A673 (cell line): ENCODE results near the gene EML6. TPM values are rescaled to one million over a fixed set of nuclear protein-coding genes. Genes with fewer than 3 reads are reported as not detected.

Source experiments
- BruUV-seq: library from RNA; stranded (reverse); fragments of 400-500 nt; replicated peaks from 2 replicates; lab custom pipeline; 2021; lab: Mats Ljungman, UMichigan
- CTCF ChIA-PET: fragments of 300-600 bp; sonication (Branson Sonifier 250); formaldehyde crosslinking; loops from one replicate; lab custom pipeline; 2022; ENCODE audit warnings: antibody characterized with exemption; lab: Charles Lee
- POLR2A ChIA-PET: fragments of 300-600 bp; sonication (Branson Sonifier 250); formaldehyde crosslinking; loops from one replicate; lab custom pipeline; 2022; ENCODE audit warnings: antibody characterized with exemption; ENCODE audit not compliant: low non-redundant PET; lab: Charles Lee
- DNase-seq: peaks from one replicate; pipeline ENCODE4 v3.0.0-alpha.2; 2015; ENCODE audit warnings: low spot score
- H3K27ac ChIP-seq: fragments of 200-600 bp; sonication (generic); 2 replicates; pipeline ENCODE4 v1.5.1; 2016; ENCODE audit warnings: mixed run types, low read depth, mild to moderate bottlenecking, mixed read lengths, antibody characterized with exemption, low read length; ENCODE audit not compliant: poor library complexity, severe bottlenecking
- H3K27me3 ChIP-seq: fragments of 200-600 bp; sonication (generic); replicated peaks from 2 replicates; pipeline ENCODE4 v1.6.1; 2017; ENCODE audit warnings: mixed run types, low read depth, mild to moderate bottlenecking, mixed read lengths, antibody characterized with exemption, low read length; ENCODE audit not compliant: insufficient read depth, poor library complexity
- H3K36me3 ChIP-seq: fragments of 200-600 bp; sonication (generic); 2 replicates; pipeline ENCODE4 v1.6.1; 2016; ENCODE audit warnings: mixed run types, mild to moderate bottlenecking, mixed read lengths, antibody characterized with exemption, low read length; ENCODE audit not compliant: insufficient read depth, poor library complexity, severe bottlenecking
- H3K4me1 ChIP-seq: fragments of 200-600 bp; sonication (generic); 2 replicates; pipeline ENCODE4 v1.6.1; 2017; ENCODE audit warnings: mixed run types, mild to moderate bottlenecking, mixed read lengths, antibody characterized with exemption, low read length; ENCODE audit not compliant: insufficient read depth, poor library complexity, severe bottlenecking
- H3K4me3 ChIP-seq: fragments of 200-600 bp; sonication (generic); 2 replicates; pipeline ENCODE4 v1.5.1; 2016; ENCODE audit warnings: low read depth, mixed run types, mild to moderate bottlenecking, mixed read lengths, low read length; ENCODE audit not compliant: poor library complexity, severe bottlenecking
- H3K9me3 ChIP-seq: fragments of 200-600 bp; sonication (generic); 2 replicates; pipeline ENCODE4 v1.6.1; 2016; ENCODE audit warnings: mixed run types, low read depth, mild to moderate bottlenecking, mixed read lengths, antibody characterized with exemption, low read length; ENCODE audit not compliant: poor library complexity, severe bottlenecking
- CTCF ChIP-seq: fragments of 300-800, 200-600 bp; sonication (generic); conservative IDR thresholded peaks from 2 replicates; pipeline ENCODE4 v1.5.1; 2017; ENCODE audit warnings: low read depth, mild to moderate bottlenecking, antibody characterized with exemption, low read length, moderate library complexity, mixed read lengths
- EZH2 ChIP-seq: fragments of 200-600 bp; sonication (generic); IDR thresholded peaks from 2 replicates; pipeline ENCODE4 v1.6.1; 2017; ENCODE audit warnings: borderline replicate concordance, low read depth, mild to moderate bottlenecking, mixed read lengths, antibody characterized with exemption, low read length; ENCODE audit not compliant: poor library complexity, severe bottlenecking
- intact Hi-C: fragments of 100-400 bp; cut with micrococcal nuclease; formaldehyde crosslinking; loops from one replicate; pipeline ENCODE4 v1.10.0; 2022; ENCODE audit not compliant: unreplicated experiment
- total RNA-seq: library from RNA; stranded (reverse); gene quantifications from 2 replicates; pipeline ENCODE4 v1.2.3, GENCODE V29; 2021

The EML6 gene
- total RNA-seq, 1 experiment from 2014 or later, result 1.9 TPM

GRCh38 chr2:54752439-54752838, 29.0 kb downstream of the EML6 start:
- Histone ChIP-seq H3K4me3 (no peak overlapping the region), H3K27me3 (no peaks in the 10 kb centered on the region), H3K27ac (no peak overlapping the region), H3K4me1 (no peaks in the 10 kb centered on the region), H3K9me3 (no peaks in the 10 kb centered on the region), H3K36me3 (no peaks in the 10 kb centered on the region)
- no peak for DNase-seq
- intact Hi-C loops, result no loop called here
- ChIA-PET CTCF (no interaction called here), POLR2A (no interaction called here)
- BruUV-seq, result no TSS peak
- TF ChIP-seq EZH2 (no peak), CTCF (no peak)

GRCh38 chr2:54755641-54756326, 32.3 kb downstream of the EML6 start:
- intact Hi-C loops, result no loop called here
- ChIA-PET CTCF (no interaction called here), POLR2A (no interaction called here)
- Histone ChIP-seq H3K27ac (no peak overlapping the region), H3K27me3 (no peaks in the 10 kb centered on the region), H3K36me3 (no peaks in the 10 kb centered on the region), H3K4me3 (no peak overlapping the region), H3K9me3 (no peaks in the 10 kb centered on the region), H3K4me1 (no peaks in the 10 kb centered on the region)
- TF ChIP-seq CTCF (no peak), EZH2 (no peak)
- DNase-seq, result no peak
- no TSS peak for BruUV-seq

GRCh38 chr2:54757500-54757899, 34.0 kb downstream of the EML6 start:
- no peak for DNase-seq
- Histone ChIP-seq H3K27ac (no peak overlapping the region), H3K27me3 (no peaks in the 10 kb centered on the region), H3K36me3 (no peaks in the 10 kb centered on the region), H3K4me1 (no peaks in the 10 kb centered on the region), H3K4me3 (no peak overlapping the region), H3K9me3 (no peaks in the 10 kb centered on the region)
- CTCF ChIA-PET, result interaction anchor here (0.6 kb wide), 1 partner anchor 861 kb away, joined by 6 read pairs; no protein-coding TSS in a partner anchor
- POLR2A ChIA-PET, result no interaction called here
- no peak for TF ChIP-seq EZH2
- no peak for TF ChIP-seq CTCF
- BruUV-seq, result no TSS peak
- intact Hi-C loops, result no loop called here
